H9 (cell line): ENCODE results near the gene ISLR2. TPM values are rescaled to one million over a fixed set of nuclear protein-coding genes. Genes with fewer than 3 reads are reported as not detected.

Experiments used
- DNase-seq: peaks from one replicate; pipeline ENCODE4 v3.0.0-alpha.2; 2017
- H2AFZ ChIP-seq: one replicate; pipeline ENCODE4 v1.6.1; 2013; ENCODE audit warnings: mild to moderate bottlenecking, low read length, control low read depth, moderate library complexity
- H2AK5ac ChIP-seq: 2 replicates; pipeline ENCODE4 v1.6.1; 2013; ENCODE audit warnings: low read length, control low read depth, mixed read lengths; ENCODE audit not compliant: insufficient read length
- H2BK120ac ChIP-seq: one replicate; pipeline ENCODE4 v1.6.1; 2013; ENCODE audit warnings: low read depth, mild to moderate bottlenecking, low read length, control low read depth, inconsistent platforms; ENCODE audit not compliant: poor library complexity, severe bottlenecking
- H2BK12ac ChIP-seq: 2 replicates; pipeline ENCODE4 v1.6.1; 2013; ENCODE audit warnings: low read length, control low read depth, mixed read lengths, low read depth; ENCODE audit not compliant: insufficient read length
- H2BK15ac ChIP-seq: 2 replicates; pipeline ENCODE4 v1.6.1; 2013; ENCODE audit warnings: low read depth, low read length, control low read depth
- H2BK20ac ChIP-seq: one replicate; pipeline ENCODE4 v1.6.1; 2013; ENCODE audit warnings: low read depth, mild to moderate bottlenecking, low read length, control low read depth, inconsistent platforms; ENCODE audit not compliant: poor library complexity, severe bottlenecking
- H2BK5ac ChIP-seq: 2 replicates; pipeline ENCODE4 v1.6.1; 2013; ENCODE audit warnings: low read length, control low read depth, mixed read lengths; ENCODE audit not compliant: insufficient read length
- H3K14ac ChIP-seq: 2 replicates; pipeline ENCODE4 v1.6.1; 2013; ENCODE audit warnings: low read length, control low read depth; ENCODE audit not compliant: insufficient read depth
- H3K18ac ChIP-seq: 2 replicates; pipeline ENCODE4 v1.6.1; 2013; ENCODE audit warnings: low read depth, mild to moderate bottlenecking, mixed read lengths, low read length, control low read depth; ENCODE audit not compliant: insufficient read length
- H3K23ac ChIP-seq: 2 replicates; pipeline ENCODE4 v1.6.1; 2013; ENCODE audit warnings: low read length, control low read depth, mixed read lengths, low read depth; ENCODE audit not compliant: insufficient read length
- H3K23me2 ChIP-seq: 2 replicates; pipeline ENCODE4 v1.6.1; 2013; ENCODE audit warnings: low read depth, mild to moderate bottlenecking, mixed read lengths, low read length, control low read depth; ENCODE audit not compliant: insufficient read length, poor library complexity, severe bottlenecking
- H3K27ac ChIP-seq: 2 replicates; pipeline ENCODE4 v1.5.1; 2013; ENCODE audit warnings: low read length, control low read depth, mixed read lengths, low read depth; ENCODE audit not compliant: insufficient read length
- H3K27me3 ChIP-seq: 2 replicates; pipeline ENCODE4 v1.6.1; 2013; ENCODE audit warnings: low read length, control low read depth, inconsistent platforms; ENCODE audit not compliant: insufficient read depth
- H3K4ac ChIP-seq: 2 replicates; pipeline ENCODE4 v1.6.1; 2013; ENCODE audit warnings: low read depth, mild to moderate bottlenecking, control low read depth, inconsistent platforms, low read length, moderate library complexity
- H3K4me1 ChIP-seq: 2 replicates; pipeline ENCODE4 v1.6.1; 2013; ENCODE audit warnings: low read length, control low read depth, inconsistent platforms; ENCODE audit not compliant: insufficient read depth
- H3K4me2 ChIP-seq: 2 replicates; pipeline ENCODE4 v1.6.1; 2013; ENCODE audit warnings: low read length, control low read depth, mixed read lengths; ENCODE audit not compliant: insufficient read length, insufficient read depth
- H3K56ac ChIP-seq: 2 replicates; pipeline ENCODE4 v1.6.1; 2013; ENCODE audit warnings: low read depth, mild to moderate bottlenecking, mixed read lengths, low read length, control low read depth; ENCODE audit not compliant: insufficient read length
- H3K79me1 ChIP-seq: 2 replicates; pipeline ENCODE4 v1.6.1; 2013; ENCODE audit warnings: low read depth, mild to moderate bottlenecking, moderate library complexity, low read length, control low read depth, inconsistent platforms; ENCODE audit not compliant: insufficient read depth, poor library complexity, severe bottlenecking
- H3K79me2 ChIP-seq: 2 replicates; pipeline ENCODE4 v1.6.1; 2013; ENCODE audit warnings: low read length, control low read depth, inconsistent platforms; ENCODE audit not compliant: insufficient read depth
- H3K9ac ChIP-seq: 2 replicates; pipeline ENCODE4 v1.6.1; 2013; ENCODE audit warnings: low read length, control low read depth, mixed read lengths; ENCODE audit not compliant: insufficient read length; ENCODE audit errors: extremely low read depth
- H3K9me3 ChIP-seq: one replicate; pipeline ENCODE4 v1.6.1; 2013; ENCODE audit warnings: low read depth, low read length, inconsistent platforms; ENCODE audit not compliant: control insufficient read depth
- H3T11ph ChIP-seq: one replicate; pipeline ENCODE4 v1.6.1; 2013; ENCODE audit warnings: mild to moderate bottlenecking, low read length, control low read depth, inconsistent platforms
- H4K20me1 ChIP-seq: one replicate; pipeline ENCODE4 v1.6.1; 2013; ENCODE audit not compliant: control insufficient read depth, insufficient read length, insufficient read depth
- H4K5ac ChIP-seq: 2 replicates; pipeline ENCODE4 v1.6.1; 2013; ENCODE audit warnings: low read depth, mild to moderate bottlenecking, mixed read lengths, low read length, control low read depth; ENCODE audit not compliant: insufficient read length
- H4K8ac ChIP-seq: replicated peaks from 2 replicates; pipeline ENCODE4 v1.6.1; 2013; ENCODE audit warnings: low read length, control low read depth, mixed read lengths, low read depth; ENCODE audit not compliant: insufficient read length
- H4K91ac ChIP-seq: 2 replicates; pipeline ENCODE4 v1.6.1; 2013; ENCODE audit warnings: low read depth, mild to moderate bottlenecking, moderate library complexity, mixed read lengths, low read length, control low read depth; ENCODE audit not compliant: insufficient read length
- H3K27ac Mint-ChIP-seq, 3 experiments: 2 replicates in 2 of 3; 3 replicates in 1 of 3; pipeline ENCODE4 v1.8.0; 2020 to 2021; ENCODE audit warnings: mixed read lengths in 3 of 3, mild to moderate bottlenecking in 1 of 3, moderate library complexity in 1 of 3
- H3K27me3 Mint-ChIP-seq: 2 replicates; pipeline ENCODE4 v1.8.0; 2021; ENCODE audit warnings: low read depth, mild to moderate bottlenecking, moderate library complexity, mixed read lengths
- H3K36me3 Mint-ChIP-seq, 3 experiments: 2 replicates in 2 of 3; 3 replicates in 1 of 3; pipeline ENCODE4 v1.8.0; 2020 to 2021; ENCODE audit warnings: low read depth in 3 of 3, mixed read lengths in 3 of 3; ENCODE audit not compliant: insufficient read depth in 1 of 3
- H3K4me1 Mint-ChIP-seq, 2 experiments: 2 replicates each; pipeline ENCODE4 v1.8.0; 2020; ENCODE audit warnings: mixed read lengths in 2 of 2
- H3K4me3 Mint-ChIP-seq, 2 experiments: 2 replicates in 1 of 2; 3 replicates in 1 of 2; pipeline ENCODE4 v1.8.0; 2020 to 2021; ENCODE audit warnings: mild to moderate bottlenecking in 2 of 2, mixed read lengths in 2 of 2, moderate library complexity in 1 of 2
- H3K9me3 Mint-ChIP-seq, 2 experiments: 2 replicates in 1 of 2; 3 replicates in 1 of 2; pipeline ENCODE4 v1.8.0; 2020; ENCODE audit warnings: mild to moderate bottlenecking in 2 of 2, mixed read lengths in 2 of 2, moderate library complexity in 1 of 2
- WGBS: extraction: QIAGEN DNeasy Blood & Tissue Kit; methylation state at CpG from one replicate; pipeline ENCODE4 v1.1.7; 2013; ENCODE audit warnings: missing lambda C conversion rate, low lambda C conversion rate, mixed read lengths; ENCODE audit not compliant: insufficient read length; ENCODE audit errors: extremely low coverage; 5-methylcytosine and 5-hydroxymethylcytosine counted together
- total RNA-seq: library from RNA; stranded (reverse); gene quantifications from 2 replicates; pipeline ENCODE4 v1.2.1, GENCODE V29; 2021
- TF ChIP-seq, protein P1 (sequence below): fragments of 200-600 bp; sonication (generic); conservative IDR thresholded peaks from 3 replicates; pipeline ENCODE4 v1.8.0; 2021; ENCODE audit warnings: antibody characterized with exemption, mild to moderate bottlenecking

ISLR2 gene
- total RNA-seq, 1 experiment from 2014 or later: 0.09 TPM

DNA sequence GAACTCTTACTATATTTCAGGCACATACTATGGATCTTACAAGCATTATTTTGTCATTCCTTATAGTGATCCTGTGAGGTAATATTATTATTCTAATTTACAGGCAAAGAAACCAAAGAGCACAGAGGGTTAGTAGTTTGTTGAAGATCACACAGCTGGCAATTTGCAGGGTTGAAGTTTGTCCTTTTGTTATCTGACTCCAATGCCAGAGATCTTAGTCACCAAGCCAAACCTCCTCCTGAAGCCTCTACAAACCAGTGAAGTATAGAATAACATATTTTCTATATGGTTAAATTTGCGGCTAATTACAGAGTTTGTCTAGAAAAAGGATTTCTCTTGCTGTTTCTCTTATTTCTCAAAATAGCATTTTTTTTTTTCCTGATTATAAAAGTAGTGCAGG is 11.2 kb downstream of the ISLR2 start:
- H3K56ac ChIP-seq: no peak overlapping the region
- H2BK15ac ChIP-seq: no peak overlapping the region
- TF ChIP-seq, protein P1, sequence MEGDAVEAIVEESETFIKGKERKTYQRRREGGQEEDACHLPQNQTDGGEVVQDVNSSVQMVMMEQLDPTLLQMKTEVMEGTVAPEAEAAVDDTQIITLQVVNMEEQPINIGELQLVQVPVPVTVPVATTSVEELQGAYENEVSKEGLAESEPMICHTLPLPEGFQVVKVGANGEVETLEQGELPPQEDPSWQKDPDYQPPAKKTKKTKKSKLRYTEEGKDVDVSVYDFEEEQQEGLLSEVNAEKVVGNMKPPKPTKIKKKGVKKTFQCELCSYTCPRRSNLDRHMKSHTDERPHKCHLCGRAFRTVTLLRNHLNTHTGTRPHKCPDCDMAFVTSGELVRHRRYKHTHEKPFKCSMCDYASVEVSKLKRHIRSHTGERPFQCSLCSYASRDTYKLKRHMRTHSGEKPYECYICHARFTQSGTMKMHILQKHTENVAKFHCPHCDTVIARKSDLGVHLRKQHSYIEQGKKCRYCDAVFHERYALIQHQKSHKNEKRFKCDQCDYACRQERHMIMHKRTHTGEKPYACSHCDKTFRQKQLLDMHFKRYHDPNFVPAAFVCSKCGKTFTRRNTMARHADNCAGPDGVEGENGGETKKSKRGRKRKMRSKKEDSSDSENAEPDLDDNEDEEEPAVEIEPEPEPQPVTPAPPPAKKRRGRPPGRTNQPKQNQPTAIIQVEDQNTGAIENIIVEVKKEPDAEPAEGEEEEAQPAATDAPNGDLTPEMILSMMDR: no peak
- no peak overlapping the region for H3K23ac ChIP-seq
- peaks cover 10% of the 10 kb centered on the region; the same call in 1 of the 2 replicates for H3K4me1 ChIP-seq
- Mint-ChIP-seq H3K4me1 (peaks cover 54 to 57% of the 10 kb centered on the region in 2 experiments), H3K9me3 (peaks cover 0 to 7% of the 10 kb centered on the region in 2 experiments; a peak in 4 of 5 replicates), H3K4me3 (no peak overlapping the region), H3K27me3 (peaks cover 38% of the 10 kb centered on the region), H3K27ac (no peak overlapping the region), H3K36me3 (peaks cover 0 to 5% (median 4%) of the 10 kb centered on the region in 3 experiments; a peak in 1 of 7 replicates)
- H3K79me2 ChIP-seq: no peaks in the 10 kb centered on the region
- no peaks in the 10 kb centered on the region for H3K9me3 ChIP-seq
- H3K4me2 ChIP-seq: no peak overlapping the region
- no peak overlapping the region for H2BK5ac ChIP-seq
- no peak overlapping the region for H2BK20ac ChIP-seq
- H2AFZ ChIP-seq: no peak overlapping the region
- no peak overlapping the region for H3T11ph ChIP-seq
- no peak overlapping the region for H3K18ac ChIP-seq
- H3K79me1 ChIP-seq: no peaks in the 10 kb centered on the region
- H4K20me1 ChIP-seq: no peaks in the 10 kb centered on the region
- no peak overlapping the region for H3K27ac ChIP-seq
- H3K9ac ChIP-seq: no peak overlapping the region
- H3K14ac ChIP-seq: no peak overlapping the region
- no peaks in the 10 kb centered on the region for H3K23me2 ChIP-seq
- no peak overlapping the region for H2AK5ac ChIP-seq
- H3K4ac ChIP-seq: no peak overlapping the region
- WGBS: no CpG with 5 or more reads among the region's 1 CpG
- no peak overlapping the region for H4K8ac ChIP-seq
- no peak overlapping the region for H4K91ac ChIP-seq
- H2BK12ac ChIP-seq: no peak overlapping the region
- H3K27me3 ChIP-seq: peaks cover 10% of the 10 kb centered on the region; the same call in 1 of the 2 replicates
- H4K5ac ChIP-seq: no peak overlapping the region
- H2BK120ac ChIP-seq: no peak overlapping the region
- no peak for DNase-seq
